ENCODE results near the gene KIAA1755. TPM values are rescaled to one million over a fixed set of nuclear protein-coding genes. Genes with fewer than 3 reads are reported as not detected.
A peak's percentile ranks its signal among the peaks of the same experiment; 100 is the strongest.

Gene KIAA1755
- total RNA-seq, 1 donor from 2014 or later = not detected

- H3K4me1 Mint-ChIP-seq = peaks cover 22% of the 10 kb centered on the region
- ATAC-seq (ENCODE audit: low read depth) (no peak), DNase-seq (no peak)
- CTCF ChIA-PET = interaction anchor here (0.8 to 2.9 kb wide), 3 partner anchors 10 to 139 kb away, joined by 3 to 15 read pairs (median 12); no protein-coding TSS in a partner anchor
- TF ChIP-seq CTCF (IDR thresholded peaks at IDR 0.05) = no peak
- H3K4me3 Mint-ChIP-seq = no peak overlapping the region
- H3K9me3 Mint-ChIP-seq = no peaks in the 10 kb centered on the region
- no peaks in the 10 kb centered on the region for H3K36me3 Mint-ChIP-seq (ENCODE audit: low read depth)
- POLR2A ChIA-PET = interaction anchor here (1.9 kb wide), 1 partner anchor 19 kb away, joined by 3 read pairs; no protein-coding TSS in a partner anchor
- intact Hi-C loops (cut with micrococcal nuclease) = loop anchor here (2.0 kb wide), 1 partner anchor 22 kb away; no protein-coding TSS in a partner anchor
- H3K27me3 Mint-ChIP-seq = peaks cover 8% of the 10 kb centered on the region
- no peak overlapping the region for H3K27ac Mint-ChIP-seq
Observed at GRCh38 chr20:38197217-38197616, 63.3 kb downstream of the KIAA1755 start.

GRCh38 chr20:38196592-38196991 is 63.9 kb downstream of the KIAA1755 start:
- H3K27ac Mint-ChIP-seq = no peak overlapping the region
- H3K4me3 Mint-ChIP-seq = no peak overlapping the region
- no peaks in the 10 kb centered on the region for H3K9me3 Mint-ChIP-seq
- no peak for TF ChIP-seq CTCF (IDR thresholded peaks at IDR 0.05)
- H3K36me3 Mint-ChIP-seq (ENCODE audit: low read depth) = no peaks in the 10 kb centered on the region
- DNase-seq (peak; percentile 23), ATAC-seq (ENCODE audit: low read depth) (peak; percentile 88)
- intact Hi-C loops (cut with micrococcal nuclease) = loop anchor here (2.0 kb wide), 1 partner anchor 22 kb away; no protein-coding TSS in a partner anchor
- H3K4me1 Mint-ChIP-seq = peaks cover 22% of the 10 kb centered on the region
- ChIA-PET CTCF (interaction anchor here (1.0 to 2.9 kb wide), 4 partner anchors 10 to 138 kb away, joined by 3 to 15 read pairs (median 8); no protein-coding TSS in a partner anchor), POLR2A (interaction anchor here (1.9 kb wide), 1 partner anchor 20 kb away, joined by 3 read pairs; no protein-coding TSS in a partner anchor)
- H3K27me3 Mint-ChIP-seq = peaks cover 8% of the 10 kb centered on the region

- Mint-ChIP-seq H3K4me1 (peaks cover 22% of the 10 kb centered on the region), H3K4me3 (no peak overlapping the region), H3K9me3 (no peaks in the 10 kb centered on the region), H3K27me3 (peaks cover 8% of the 10 kb centered on the region), H3K27ac (no peak overlapping the region), H3K36me3 (ENCODE audit: low read depth) (no peaks in the 10 kb centered on the region)
- no peak for TF ChIP-seq CTCF (IDR thresholded peaks at IDR 0.05)
- ChIA-PET CTCF (interaction anchor here (1.0 to 2.9 kb wide), 4 partner anchors 11 to 138 kb away, joined by 3 to 15 read pairs (median 8); no protein-coding TSS in a partner anchor), POLR2A (interaction anchor here (1.9 kb wide), 1 partner anchor 20 kb away, joined by 3 read pairs; no protein-coding TSS in a partner anchor)
- intact Hi-C loops (cut with micrococcal nuclease) = loop anchor here (2.0 kb wide), 1 partner anchor 23 kb away; no protein-coding TSS in a partner anchor
- no peak for ATAC-seq (ENCODE audit: low read depth)
- no peak for DNase-seq
Observed at GRCh38 chr20:38196076-38196475, 64.5 kb downstream of the KIAA1755 start.

GRCh38 chr20:38195521-38195920 is 65.0 kb downstream of the KIAA1755 start:
- TF ChIP-seq CTCF (IDR thresholded peaks at IDR 0.05) = no peak
- Mint-ChIP-seq H3K4me1 (peaks cover 22% of the 10 kb centered on the region), H3K27me3 (peaks cover 8% of the 10 kb centered on the region), H3K27ac (no peak overlapping the region), H3K36me3 (ENCODE audit: low read depth) (no peaks in the 10 kb centered on the region), H3K4me3 (no peak overlapping the region), H3K9me3 (no peaks in the 10 kb centered on the region)
- intact Hi-C loops (cut with micrococcal nuclease) = no loop called here
- ChIA-PET CTCF (interaction anchor here (1.3 to 2.9 kb wide), 3 partner anchors 26 to 137 kb away, joined by 3 to 15 read pairs (median 12); no protein-coding TSS in a partner anchor), POLR2A (no interaction called here)
- DNase-seq (no peak), ATAC-seq (ENCODE audit: low read depth) (no peak)

GRCh38 chr20:38194971-38195504 is 65.5 kb downstream of the KIAA1755 start:
- peaks cover 22% of the 10 kb centered on the region for H3K4me1 Mint-ChIP-seq
- H3K27ac Mint-ChIP-seq = no peak overlapping the region
- DNase-seq = no peak
- H3K9me3 Mint-ChIP-seq = no peaks in the 10 kb centered on the region
- H3K27me3 Mint-ChIP-seq = peaks cover 8% of the 10 kb centered on the region
- intact Hi-C loops (cut with micrococcal nuclease) = no loop called here
- H3K36me3 Mint-ChIP-seq (ENCODE audit: low read depth) = no peaks in the 10 kb centered on the region
- ATAC-seq (ENCODE audit: low read depth) = no peak
- POLR2A ChIA-PET = no interaction called here
- CTCF ChIA-PET = interaction anchor here (1.3 to 2.9 kb wide), 2 partner anchors 122 to 137 kb away, joined by 3 to 15 read pairs; no protein-coding TSS in a partner anchor
- TF ChIP-seq CTCF (IDR thresholded peaks at IDR 0.05) = no peak
- no peak overlapping the region for H3K4me3 Mint-ChIP-seq

Measured in activated B cell treated with CpG ODN at 0.5 μM for 24 hours (primary cell).